Transverse colon (tissue), 4 donors: ENCODE data around the gene APOBEC3H. TPM values are rescaled to one million over a fixed set of nuclear protein-coding genes. Genes with fewer than 3 reads are reported as not detected.
"Not testable (repeated sequence)": the region's sequence is repeated elsewhere in the genome, so short reads cannot be mapped to it uniquely, and the experiment has no call there.

Experiments
- DNase-seq: peaks from one replicate; pipeline ENCODE4 v3.0.0-alpha.2; 2019
- H3K27ac ChIP-seq, 4 donors: fragments of 200-600 bp; sonication (generic); 2 replicates each; pipeline ENCODE4 v1.5.1; 2016 to 2018; ENCODE audit warnings: inconsistent platforms in 4 of 4
- H3K27me3 ChIP-seq: fragments of 200-600 bp; sonication (generic); 2 replicates; pipeline ENCODE4 v1.5.1; 2017; ENCODE audit warnings: inconsistent platforms
- H3K36me3 ChIP-seq, 4 donors: fragments of 200-600 bp; sonication (generic); 2 replicates each; pipeline ENCODE4 v1.5.1; 2017 to 2019; ENCODE audit warnings: inconsistent platforms in 4 of 4
- H3K4me1 ChIP-seq, 4 donors: fragments of 200-600 bp; sonication (generic); 2 replicates each; pipeline ENCODE4 v1.5.1; 2017 to 2020; ENCODE audit warnings: inconsistent platforms in 4 of 4
- H3K4me3 ChIP-seq, 4 donors: fragments of 200-600 bp; sonication (generic); 1 replicate in 1 of 4; 2 replicates in 3 of 4; pipeline versions ENCODE4 v1.5.1 to v1.6.1; 2017 to 2019; ENCODE audit warnings: inconsistent platforms in 4 of 4
- H3K9me3 ChIP-seq, 2 donors: fragments of 200-600 bp; sonication (generic); 2 replicates each; pipeline ENCODE4 v1.5.1; 2017 to 2019; ENCODE audit warnings: inconsistent platforms in 2 of 2
- EP300 ChIP-seq: sonication (generic); formaldehyde crosslinking; IDR thresholded peaks from one replicate; pipeline ENCODE4 v1.6.1; 2017; ENCODE audit warnings: antibody characterized with exemption, low read depth
- POLR2A ChIP-seq: fragments of 450-650 bp; IDR thresholded peaks from one replicate; pipeline ENCODE4 v1.6.1; 2016; ENCODE audit warnings: antibody characterized with exemption, mild to moderate bottlenecking, moderate library complexity
- POLR2AphosphoS5 ChIP-seq, 3 donors: sonication (generic); formaldehyde crosslinking; IDR thresholded peaks; one replicate each; pipeline ENCODE4 v1.6.1; 2016; ENCODE audit warnings: antibody characterized with exemption in 3 of 3
- WGBS, 2 donors: methylation state at CpG; one replicate each; pipeline ENCODE4 v1.1.5; 2018; ENCODE audit warnings: low coverage in 1 of 2; 5-methylcytosine and 5-hydroxymethylcytosine counted together
- in situ Hi-C, 4 donors: fragments of 200-750 bp; cut with MboI; loops; one replicate each; pipeline versions ENCODE4 v1.15.0 to v1.15.1; 2017; ENCODE audit warnings: low sequenced_read_pairs in 3 of 4, low pct_ligation_motif_present in 1 of 4, low pct_unique_long_range_greater_than_20kb in 1 of 4
- intact Hi-C: fragments of 100-400 bp; cut with DNase I; formaldehyde crosslinking; loops from one replicate; pipeline ENCODE4 v1.15.1; 2023; ENCODE audit warnings: low total_unique reads
- total RNA-seq, 4 donors: library from RNA; depleted of rRNA; stranded (reverse); fragments of >200 nt; gene quantifications; one replicate each; pipeline ENCODE4 v1.1.0, GENCODE V29; 2016
- TF ChIP-seq, protein P1 (sequence below), 5 experiments: fragments of 200-600 bp in 3 of 5; fragments of 450-650 bp in 2 of 5; sonication (generic) in 3 of 5; IDR thresholded peaks; 1 replicate in 2 of 5; 2 replicates in 3 of 5; pipeline ENCODE4 v1.5.1; 2016 to 2017; ENCODE audit warnings: antibody characterized with exemption in 5 of 5, inconsistent platforms in 3 of 5, mild to moderate bottlenecking in 2 of 5, moderate library complexity in 1 of 5

The APOBEC3H gene
- total RNA-seq, 4 donors from 2014 or later = 0.41 to 2.1 TPM; not detected in 2

DNA sequence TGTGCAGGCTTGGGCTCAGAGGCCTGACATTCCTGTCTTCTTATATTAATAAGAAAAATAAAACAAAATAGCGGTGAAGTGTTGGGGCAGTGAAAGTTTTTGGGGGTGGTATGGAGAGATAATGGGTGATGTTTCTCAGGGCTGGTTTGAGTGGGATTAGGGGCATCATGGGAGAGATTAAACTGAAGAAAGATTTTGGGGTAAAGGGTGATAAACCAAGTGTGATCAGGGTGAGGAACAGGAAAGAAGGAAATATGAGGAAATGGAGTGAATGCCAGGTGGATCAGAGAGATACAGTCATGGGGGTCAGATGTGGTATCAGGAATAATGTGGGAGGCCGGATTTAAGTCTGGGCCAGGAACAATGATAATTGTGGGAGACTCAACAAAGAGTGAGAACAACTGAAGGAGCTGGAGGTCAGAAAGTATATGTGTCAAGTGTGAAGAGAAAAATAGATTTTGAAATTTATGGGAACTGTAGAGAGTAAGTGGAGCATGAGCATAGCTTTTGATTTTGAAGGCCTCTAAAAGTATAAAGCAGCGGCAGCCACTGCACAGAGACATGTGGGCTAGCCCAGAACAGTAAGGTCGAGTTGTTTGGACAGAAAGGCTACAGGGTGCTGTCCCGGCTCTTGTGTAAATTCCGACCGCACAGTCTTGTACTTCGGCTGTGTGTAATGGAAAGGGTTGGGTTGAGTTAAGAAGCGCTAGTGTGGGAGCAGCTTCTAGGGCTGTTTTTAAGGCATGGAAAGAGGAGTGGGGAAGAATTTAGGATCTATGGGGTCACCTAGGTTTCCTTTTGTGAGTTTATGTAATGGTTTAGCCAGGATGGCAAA, 30.4 kb upstream of the APOBEC3H start:
- H3K4me3 ChIP-seq, H3K4me1 ChIP-seq, in situ Hi-C loops, H3K27me3 ChIP-seq, H3K9me3 ChIP-seq, H3K36me3 ChIP-seq, DNase-seq, intact Hi-C loops: not testable (repeated sequence)
- WGBS, 2 donors = 81 to 86% methylated on average over 9 of the region's 9 CpGs
- H3K27ac ChIP-seq = peak overlapping the region in 2 of 4 donors; percentile 3 to 6

DNA sequence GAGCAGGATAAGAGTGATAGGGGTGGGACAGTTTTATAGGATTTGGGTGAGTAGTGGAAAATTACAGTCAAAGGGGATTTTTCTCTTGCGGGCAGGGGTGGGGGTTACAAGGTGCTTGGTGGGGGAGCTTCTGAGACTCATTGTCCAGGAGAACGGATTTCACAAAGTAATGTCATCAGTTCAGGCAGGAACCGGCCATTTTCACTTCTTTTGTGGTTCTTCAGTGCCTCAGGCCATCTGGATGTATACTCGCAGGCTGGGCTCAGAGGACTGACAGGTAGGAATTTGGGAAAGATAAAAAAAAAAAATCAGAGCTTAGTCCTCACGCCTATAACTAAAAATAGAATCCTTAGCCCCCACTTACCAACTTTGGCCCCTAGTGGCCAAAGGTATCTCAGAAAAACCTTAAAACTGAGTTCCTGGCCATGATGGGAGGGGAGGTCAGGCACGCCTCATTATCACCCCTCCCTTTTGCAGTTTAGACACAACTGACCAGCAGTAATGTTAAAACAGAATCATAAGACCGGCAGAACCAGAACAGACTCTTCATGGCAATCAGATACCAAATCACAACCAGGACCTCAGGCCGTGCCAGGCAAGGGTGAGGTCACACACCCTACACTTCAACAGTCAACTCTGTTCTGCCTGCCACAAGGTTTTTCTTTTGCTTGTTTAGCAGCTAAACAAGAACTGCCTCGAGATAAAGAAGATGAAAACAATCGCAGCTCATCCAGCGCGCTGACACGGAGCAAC, 28.8 kb upstream of the APOBEC3H start:
- Histone ChIP-seq H3K4me1 (no peaks in the 10 kb centered on the region), H3K36me3 (no peaks in the 10 kb centered on the region), H3K27ac (no peak overlapping the region), H3K9me3 (no peaks in the 10 kb centered on the region), H3K27me3 (no peaks in the 10 kb centered on the region), H3K4me3 (no peak overlapping the region)
- WGBS, 2 donors = 73 to 77% methylated on average over 6 to 13 of the region's 13 CpGs
- intact Hi-C loops = no loop called here
- TF ChIP-seq POLR2AphosphoS5 (IDR thresholded peaks at IDR 0.05) (no peak), EP300 (no peak), POLR2A (no peak)
- TF ChIP-seq, protein P1, sequence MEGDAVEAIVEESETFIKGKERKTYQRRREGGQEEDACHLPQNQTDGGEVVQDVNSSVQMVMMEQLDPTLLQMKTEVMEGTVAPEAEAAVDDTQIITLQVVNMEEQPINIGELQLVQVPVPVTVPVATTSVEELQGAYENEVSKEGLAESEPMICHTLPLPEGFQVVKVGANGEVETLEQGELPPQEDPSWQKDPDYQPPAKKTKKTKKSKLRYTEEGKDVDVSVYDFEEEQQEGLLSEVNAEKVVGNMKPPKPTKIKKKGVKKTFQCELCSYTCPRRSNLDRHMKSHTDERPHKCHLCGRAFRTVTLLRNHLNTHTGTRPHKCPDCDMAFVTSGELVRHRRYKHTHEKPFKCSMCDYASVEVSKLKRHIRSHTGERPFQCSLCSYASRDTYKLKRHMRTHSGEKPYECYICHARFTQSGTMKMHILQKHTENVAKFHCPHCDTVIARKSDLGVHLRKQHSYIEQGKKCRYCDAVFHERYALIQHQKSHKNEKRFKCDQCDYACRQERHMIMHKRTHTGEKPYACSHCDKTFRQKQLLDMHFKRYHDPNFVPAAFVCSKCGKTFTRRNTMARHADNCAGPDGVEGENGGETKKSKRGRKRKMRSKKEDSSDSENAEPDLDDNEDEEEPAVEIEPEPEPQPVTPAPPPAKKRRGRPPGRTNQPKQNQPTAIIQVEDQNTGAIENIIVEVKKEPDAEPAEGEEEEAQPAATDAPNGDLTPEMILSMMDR (IDR thresholded peaks at IDR 0.05) = no peak
- no peak for DNase-seq
- in situ Hi-C loops = no loop called here

DNA sequence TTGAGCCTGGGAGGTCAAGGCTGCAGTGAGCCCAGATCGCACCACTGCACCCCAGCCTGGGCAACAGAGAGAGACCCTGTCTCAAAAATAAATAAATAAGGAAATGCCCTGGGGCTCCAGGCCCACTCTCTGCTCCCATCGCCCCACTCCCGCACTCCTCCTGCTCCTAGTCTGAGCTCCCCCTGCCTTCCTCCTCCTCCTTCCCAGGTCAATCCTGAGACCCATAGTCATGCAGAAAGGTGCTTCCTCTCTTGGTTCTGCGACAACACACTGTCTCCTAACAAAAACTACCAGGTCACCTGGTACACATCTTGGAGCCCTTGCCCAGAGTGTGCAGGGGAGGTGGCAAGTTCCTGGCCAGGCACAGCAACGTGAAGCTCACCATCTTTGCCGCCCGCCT, 26.9 kb upstream of the APOBEC3H start:
- DNase-seq = no peak
- in situ Hi-C loops = no loop called here
- Histone ChIP-seq H3K4me1 (no peaks in the 10 kb centered on the region), H3K27ac (no peak overlapping the region), H3K36me3 (no peaks in the 10 kb centered on the region), H3K27me3 (no peaks in the 10 kb centered on the region), H3K4me3 (no peak overlapping the region), H3K9me3 (no peaks in the 10 kb centered on the region)
- WGBS, 2 donors = 89 to 100% methylated on average over 2 to 7 of the region's 7 CpGs
- TF ChIP-seq POLR2AphosphoS5 (IDR thresholded peaks at IDR 0.05) (no peak), EP300 (no peak), POLR2A (no peak)
- TF ChIP-seq, protein P1 (IDR thresholded peaks at IDR 0.05) = no peak
- intact Hi-C loops = no loop called here

DNA sequence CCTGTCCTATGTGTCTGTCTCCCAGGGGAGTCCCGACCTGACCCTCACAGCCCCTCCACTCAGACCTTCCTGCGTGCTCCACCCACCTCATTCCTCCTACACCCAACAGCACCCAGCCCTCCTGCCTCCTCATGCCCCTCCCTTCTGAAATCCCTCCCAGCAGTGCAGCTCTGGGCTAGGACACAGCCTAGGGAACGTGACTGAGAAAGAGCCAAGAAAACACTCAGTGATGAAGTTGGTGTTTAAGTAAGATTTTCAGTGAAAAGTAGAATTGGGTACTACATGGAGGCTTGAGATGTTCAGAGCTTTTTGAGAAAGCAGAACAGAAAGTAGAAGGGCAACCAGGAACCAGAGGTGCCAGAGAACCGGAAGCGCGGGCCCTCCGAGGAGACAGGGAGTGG, 24.5 kb upstream of the APOBEC3H start:
- in situ Hi-C loops, intact Hi-C loops, H3K27me3 ChIP-seq, H3K36me3 ChIP-seq, DNase-seq, H3K4me1 ChIP-seq, H3K4me3 ChIP-seq, H3K9me3 ChIP-seq: not testable (repeated sequence)
- peak overlapping the region in 2 of 4 donors; percentile 16 to 51 for H3K27ac ChIP-seq
- WGBS, 2 donors = 75 to 88% methylated on average over 3 to 7 of the region's 7 CpGs

DNA sequence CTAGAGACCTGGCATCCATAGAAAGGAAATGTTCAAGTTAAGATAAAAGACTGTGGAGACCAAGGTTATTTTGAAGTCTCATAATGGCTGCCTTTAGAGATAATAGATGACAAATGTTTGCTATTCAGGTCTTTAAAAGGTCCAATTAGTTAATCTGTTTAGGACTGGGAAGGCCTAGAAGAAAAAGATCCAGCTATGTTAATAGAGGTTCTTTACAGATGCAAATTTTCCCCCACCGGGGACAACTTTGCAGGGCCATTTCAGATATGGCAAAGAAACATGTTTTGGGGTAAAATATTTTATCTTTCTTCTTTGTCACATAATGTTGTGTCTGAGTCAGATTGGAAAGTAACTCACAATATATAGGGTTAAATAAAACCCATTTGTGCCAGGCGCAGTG, 23.1 kb upstream of the APOBEC3H start:
- H3K9me3 ChIP-seq = no peaks in the 10 kb centered on the region
- in situ Hi-C loops (no loop called here), intact Hi-C loops (no loop called here)
- no peak for TF ChIP-seq POLR2AphosphoS5 (IDR thresholded peaks at IDR 0.05)
- H3K4me3 ChIP-seq = no peak overlapping the region
- no peak for DNase-seq
- no peak overlapping the region for H3K27ac ChIP-seq
- H3K27me3 ChIP-seq = no peaks in the 10 kb centered on the region
- no peaks in the 10 kb centered on the region for H3K36me3 ChIP-seq
- peaks cover 6 to 12% (median 12%) of the 10 kb centered on the region in 4 donors for H3K4me1 ChIP-seq
- 0 to 65% methylated on average over 1 to 2 of the region's 2 CpGs for WGBS, 2 donors

DNA sequence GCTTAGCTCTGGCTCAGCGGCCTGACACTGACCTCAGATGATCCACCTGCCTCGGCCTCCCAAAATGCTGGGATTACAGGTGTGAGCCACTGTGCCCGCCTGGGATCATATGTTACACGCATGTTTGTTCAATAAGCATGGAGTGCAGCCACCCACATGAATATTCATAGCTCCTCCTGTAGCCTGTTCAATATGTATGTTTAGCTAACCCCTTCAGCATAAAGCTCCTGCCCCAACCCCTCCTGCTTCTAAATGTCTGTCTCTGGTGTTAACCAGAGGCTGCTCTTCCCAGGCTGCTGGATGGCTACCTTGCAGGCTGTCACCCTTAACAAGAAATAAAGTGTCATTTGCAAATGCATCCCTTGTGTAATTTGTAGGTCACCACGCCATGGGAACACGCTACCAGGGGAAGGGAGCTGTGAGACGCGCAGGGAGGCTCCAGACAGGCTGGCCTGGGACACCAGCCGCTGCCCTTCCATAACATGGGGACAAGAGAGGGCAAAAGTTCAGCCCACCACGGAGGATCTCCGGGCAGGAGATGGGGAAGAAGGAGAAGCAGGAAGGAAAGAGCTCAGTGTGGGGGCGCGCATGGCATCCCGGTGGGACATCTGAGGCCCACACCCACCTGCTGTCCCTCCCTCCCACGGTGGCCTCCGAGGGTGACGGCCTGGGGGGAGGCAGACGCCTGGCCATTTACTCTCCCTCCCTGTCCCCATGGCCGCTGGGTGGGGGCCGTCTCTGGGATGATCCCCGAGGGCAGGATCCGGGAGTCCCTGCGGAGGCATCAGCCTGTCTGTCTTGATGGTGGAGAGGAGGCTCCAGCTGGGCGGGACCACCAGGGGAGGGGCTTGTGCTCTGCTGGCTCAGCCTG, 20.7 kb upstream of the APOBEC3H start:
- H3K9me3 ChIP-seq, intact Hi-C loops, in situ Hi-C loops, DNase-seq, H3K27me3 ChIP-seq, H3K36me3 ChIP-seq: not testable (repeated sequence)
- Histone ChIP-seq H3K4me1 (peaks cover 6 to 12% (median 12%) of the 10 kb centered on the region in 4 donors), H3K27ac (peak overlapping the region; percentile 17 to 87 (median 64)), H3K4me3 (peak overlapping the region in 2 of 4 donors; percentile 38 to 59)
- WGBS, 2 donors = 34 to 60% methylated on average over 1 to 22 of the region's 24 CpGs
